Colonic mucosa (tissue), 4 donors: ENCODE results near the gene SUPT3H. TPM values are rescaled to one million over a fixed set of nuclear protein-coding genes. Genes with fewer than 3 reads are reported as not detected.

Source experiments
- DNase-seq: peaks from one replicate; pipeline ENCODE4 v3.0.0-alpha.2; 2020
- H3K27ac ChIP-seq: fragments of 200-600 bp; one replicate; pipeline ENCODE4 v1.8.0; 2021
- H3K27me3 ChIP-seq: fragments of 200-600 bp; one replicate; pipeline ENCODE4 v1.8.0; 2021
- H3K36me3 ChIP-seq: fragments of 200-600 bp; one replicate; pipeline ENCODE4 v1.8.0; 2021
- H3K4me1 ChIP-seq: fragments of 200-600 bp; one replicate; pipeline ENCODE4 v1.8.0; 2021; ENCODE audit warnings: mild to moderate bottlenecking
- H3K4me3 ChIP-seq: fragments of 200-600 bp; one replicate; pipeline ENCODE4 v1.8.0; 2021
- H3K9ac ChIP-seq, 2 donors: one replicate each; pipeline ENCODE4 v1.7.0; 2013; ENCODE audit warnings: control low read depth in 2 of 2, low read depth in 2 of 2, low read length in 2 of 2
- H3K9me3 ChIP-seq: fragments of 200-600 bp; one replicate; pipeline ENCODE4 v1.8.0; 2021
- intact Hi-C: fragments of 100-400 bp; cut with DNase I; formaldehyde crosslinking; loops from one replicate; pipeline ENCODE4 v1.14.1; 2022
- total RNA-seq, 2 donors: library from RNA; stranded (reverse); fragmentation: NEBNext Ultra II Directional in 1 of 2; extraction: Animal tissue kit (Norgen Biotek cat#: 25700) in 1 of 2; gene quantifications; one replicate each; pipeline ENCODE4 v1.2.1, GENCODE V29; 2021
- TF ChIP-seq, protein P1 (sequence below): fragments of 200-600 bp; IDR thresholded peaks from one replicate; pipeline ENCODE4 v1.8.0; 2022; ENCODE audit warnings: antibody characterized with exemption, mild to moderate bottlenecking
- donor health status: healthy.
- donor health status: DM: no; HTN: no; CAD: no.
- donor health status: DM: no; HTN: no; CAD: no.

The SUPT3H gene
- total RNA-seq, 2 donors from 2014 or later, result 3.4 to 4.1 TPM

GRCh38 chr6:45163952-45164766 lies 213.6 kb downstream of the SUPT3H start:
- intact Hi-C loops, result no loop called here
- no peak overlapping the region for H3K27ac ChIP-seq
- H3K27me3 ChIP-seq, result no peaks in the 10 kb centered on the region
- H3K4me3 ChIP-seq, result no peak overlapping the region
- DNase-seq, result no peak
- TF ChIP-seq, protein P1, sequence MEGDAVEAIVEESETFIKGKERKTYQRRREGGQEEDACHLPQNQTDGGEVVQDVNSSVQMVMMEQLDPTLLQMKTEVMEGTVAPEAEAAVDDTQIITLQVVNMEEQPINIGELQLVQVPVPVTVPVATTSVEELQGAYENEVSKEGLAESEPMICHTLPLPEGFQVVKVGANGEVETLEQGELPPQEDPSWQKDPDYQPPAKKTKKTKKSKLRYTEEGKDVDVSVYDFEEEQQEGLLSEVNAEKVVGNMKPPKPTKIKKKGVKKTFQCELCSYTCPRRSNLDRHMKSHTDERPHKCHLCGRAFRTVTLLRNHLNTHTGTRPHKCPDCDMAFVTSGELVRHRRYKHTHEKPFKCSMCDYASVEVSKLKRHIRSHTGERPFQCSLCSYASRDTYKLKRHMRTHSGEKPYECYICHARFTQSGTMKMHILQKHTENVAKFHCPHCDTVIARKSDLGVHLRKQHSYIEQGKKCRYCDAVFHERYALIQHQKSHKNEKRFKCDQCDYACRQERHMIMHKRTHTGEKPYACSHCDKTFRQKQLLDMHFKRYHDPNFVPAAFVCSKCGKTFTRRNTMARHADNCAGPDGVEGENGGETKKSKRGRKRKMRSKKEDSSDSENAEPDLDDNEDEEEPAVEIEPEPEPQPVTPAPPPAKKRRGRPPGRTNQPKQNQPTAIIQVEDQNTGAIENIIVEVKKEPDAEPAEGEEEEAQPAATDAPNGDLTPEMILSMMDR, result no peak
- H3K36me3 ChIP-seq, result no peaks in the 10 kb centered on the region
- H3K9ac ChIP-seq, result no peak overlapping the region
- H3K9me3 ChIP-seq, result no peaks in the 10 kb centered on the region
- no peaks in the 10 kb centered on the region for H3K4me1 ChIP-seq

- H3K9ac ChIP-seq, result no peak overlapping the region
- TF ChIP-seq, protein P1, result no peak
- no peak overlapping the region for H3K4me3 ChIP-seq
- no peak overlapping the region for H3K27ac ChIP-seq
- no peaks in the 10 kb centered on the region for H3K36me3 ChIP-seq
- no peak for DNase-seq
- intact Hi-C loops, result no loop called here
- H3K4me1 ChIP-seq, result no peaks in the 10 kb centered on the region
- H3K9me3 ChIP-seq, result no peaks in the 10 kb centered on the region
- H3K27me3 ChIP-seq, result no peaks in the 10 kb centered on the region
Measured at GRCh38 chr6:45160305-45160704, 217.4 kb downstream of the SUPT3H start.

DNA sequence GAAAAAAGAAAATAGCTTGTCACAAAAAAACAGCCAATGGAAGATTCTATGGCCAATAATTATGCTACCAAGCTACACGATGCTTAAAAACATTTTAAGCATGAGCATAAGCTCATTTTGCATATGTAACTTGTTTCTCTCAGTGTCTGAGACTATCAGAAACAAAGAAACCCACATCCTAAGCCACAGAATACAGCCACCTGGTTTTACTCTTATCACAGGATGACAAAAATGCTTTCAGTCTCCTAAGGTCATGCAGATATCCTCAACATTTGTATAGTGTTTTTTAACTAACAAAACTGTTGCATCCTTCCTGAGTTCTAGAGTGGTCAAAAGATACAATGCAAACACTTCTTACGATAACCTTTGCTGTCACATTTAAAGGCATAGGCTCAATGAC lies 221.7 kb downstream of the SUPT3H start:
- no peak overlapping the region for H3K27ac ChIP-seq
- no peaks in the 10 kb centered on the region for H3K36me3 ChIP-seq
- H3K4me1 ChIP-seq, result no peaks in the 10 kb centered on the region
- no peak overlapping the region for H3K4me3 ChIP-seq
- DNase-seq, result no peak
- intact Hi-C loops, result no loop called here
- TF ChIP-seq, protein P1, result no peak
- H3K9me3 ChIP-seq, result no peaks in the 10 kb centered on the region
- H3K9ac ChIP-seq, result no peak overlapping the region
- no peaks in the 10 kb centered on the region for H3K27me3 ChIP-seq

DNA sequence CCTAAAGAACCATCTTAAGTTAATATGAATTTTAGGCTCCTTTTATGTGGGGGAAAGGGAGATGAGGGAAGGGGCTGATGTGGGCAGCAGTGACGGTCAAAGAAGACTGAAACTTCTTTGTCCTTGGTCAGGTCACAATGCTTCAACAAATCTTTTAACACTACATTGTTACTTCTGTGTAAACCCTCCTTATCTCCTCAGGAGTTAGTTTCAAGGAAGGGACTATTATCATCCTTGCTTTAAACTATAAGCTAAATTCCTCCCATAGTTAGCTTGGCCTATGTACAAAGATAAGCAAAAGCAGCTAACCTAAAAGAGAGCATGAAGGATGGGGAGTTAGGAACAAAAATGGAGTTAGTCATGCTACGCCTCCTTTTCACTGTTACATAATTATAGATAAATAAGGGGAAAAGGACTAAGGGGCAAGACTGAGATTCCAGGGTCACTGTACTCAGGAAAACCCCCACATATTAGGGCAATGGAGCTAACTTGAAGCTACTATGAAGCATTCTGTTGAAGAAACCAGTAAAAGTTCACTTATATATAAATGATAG lies 222.3 kb downstream of the SUPT3H start:
- no peak overlapping the region for H3K9ac ChIP-seq
- no peak for DNase-seq
- no peak overlapping the region for H3K27ac ChIP-seq
- TF ChIP-seq, protein P1, result no peak
- H3K9me3 ChIP-seq, result no peaks in the 10 kb centered on the region
- H3K4me3 ChIP-seq, result no peak overlapping the region
- no peaks in the 10 kb centered on the region for H3K4me1 ChIP-seq
- no peaks in the 10 kb centered on the region for H3K36me3 ChIP-seq
- H3K27me3 ChIP-seq, result no peaks in the 10 kb centered on the region
- intact Hi-C loops, result no loop called here

GRCh38 chr6:45154679-45155078 lies 223.1 kb downstream of the SUPT3H start:
- Histone ChIP-seq H3K4me1 (no peaks in the 10 kb centered on the region), H3K4me3 (no peak overlapping the region), H3K36me3 (no peaks in the 10 kb centered on the region), H3K9me3 (no peaks in the 10 kb centered on the region), H3K27me3 (no peaks in the 10 kb centered on the region), H3K27ac (no peak overlapping the region), H3K9ac (no peak overlapping the region)
- no peak for DNase-seq
- TF ChIP-seq, protein P1, result no peak
- intact Hi-C loops, result no loop called here
